HepG2 (cell line): ENCODE measurements around the gene TIMM10. TPM values are rescaled to one million over a fixed set of nuclear protein-coding genes. Genes with fewer than 3 reads are reported as not detected.

ENCODE experiments used
- HNRNPL ChIP-seq: fragments of 200-400 bp; formaldehyde crosslinking; IDR thresholded peaks from 2 replicates; pipeline ENCODE4 v1.6.1; 2017; ENCODE audit warnings: mild to moderate bottlenecking, low read depth, low read length
- JDP2 ChIP-seq: sonication (generic); formaldehyde crosslinking; IDR thresholded peaks from 2 replicates; pipeline ENCODE4 v1.8.1; 2022; ENCODE audit warnings: missing genetic modification reagents, borderline replicate concordance
- PPARG ChIP-seq: conservative IDR thresholded peaks from 2 replicates; pipeline ENCODE4 v1.6.1; 2016; ENCODE audit warnings: missing biosample characterization, missing genetic modification reagents
- REXO4 ChIP-seq: sonication (generic); formaldehyde crosslinking; IDR thresholded peaks from 2 replicates; pipeline ENCODE4 v1.8.0; 2022; ENCODE audit warnings: missing genetic modification reagents, mild to moderate bottlenecking, borderline replicate concordance
- SP4 ChIP-seq: sonication (generic); formaldehyde crosslinking; IDR thresholded peaks from 2 replicates; pipeline ENCODE4 v1.8.1; 2023; ENCODE audit warnings: mild to moderate bottlenecking, missing genetic modification reagents
- TOPORS ChIP-seq: sonication (generic); formaldehyde crosslinking; IDR thresholded peaks from 2 replicates; pipeline ENCODE4 v1.8.0; 2023; ENCODE audit warnings: mild to moderate bottlenecking, missing genetic modification reagents
- ZEB1 ChIP-seq: IDR thresholded peaks from 2 replicates; pipeline ENCODE4 v1.6.1; 2012; ENCODE audit warnings: mild to moderate bottlenecking, low read depth, inconsistent platforms; ENCODE audit not compliant: insufficient replicate concordance
- ZNF136 ChIP-seq: sonication (generic); formaldehyde crosslinking; IDR thresholded peaks from 2 replicates; pipeline ENCODE4 v1.8.1; 2022; ENCODE audit warnings: low read depth, mild to moderate bottlenecking, moderate library complexity, missing genetic modification reagents
- ZNF17 ChIP-seq: sonication (generic); formaldehyde crosslinking; IDR thresholded peaks from 2 replicates; pipeline ENCODE4 v1.5.0; 2020; ENCODE audit warnings: mild to moderate bottlenecking, missing genetic modification reagents
- ZNF460 ChIP-seq: sonication (generic); formaldehyde crosslinking; IDR thresholded peaks from 2 replicates; pipeline ENCODE4 v1.5.1; 2020; ENCODE audit warnings: missing genetic modification reagents, mild to moderate bottlenecking, borderline replicate concordance
- ZNF614 ChIP-seq: IDR thresholded peaks from 2 replicates; pipeline ENCODE4 v1.6.1; 2018; ENCODE audit warnings: missing biosample characterization, missing genetic modification reagents, inconsistent platforms, borderline replicate concordance
- ZNF619 ChIP-seq: sonication (generic); formaldehyde crosslinking; IDR thresholded peaks from 2 replicates; pipeline ENCODE4 v1.4.0; 2020; ENCODE audit warnings: mild to moderate bottlenecking, missing genetic modification reagents
- ZNF781 ChIP-seq: sonication (generic); formaldehyde crosslinking; IDR thresholded peaks from 2 replicates; pipeline ENCODE4 v1.5.1; 2020; ENCODE audit warnings: borderline replicate concordance, mild to moderate bottlenecking, missing genetic modification reagents; ENCODE audit errors: not compliant biosample characterization
- polyA plus RNA-seq, 8 experiments: library from polyadenylated mRNA; depleted of rRNA in 3 of 8; stranded (reverse) in 7 of 8; unstranded in 1 of 8; fragments of >200 nt; fragmentation: Illumina TruSeq in 4 of 8; extraction: Trizol in 4 of 8; gene quantifications; 2 replicates each; pipeline versions ENCODE4 v1.2.1 to v1.2.3, GENCODE V29; 2011 to 2016; ENCODE audit warnings: low read depth in 4 of 8, missing spikeins in 1 of 8, mixed read lengths in 1 of 8; ENCODE audit not compliant: insufficient read depth in 1 of 8
- total RNA-seq, 5 experiments: library from RNA; depleted of rRNA; stranded (reverse); fragments of >200 nt; fragmentation: Illumina TruSeq; extraction: Trizol; gene quantifications; 2 replicates each; pipeline ENCODE4 v1.2.3, GENCODE V29; 2016; ENCODE audit warnings: low read depth in 1 of 5
- TF ChIP-seq, protein P1 (sequence below): sonication (generic); formaldehyde crosslinking; conservative IDR thresholded peaks from 2 replicates; pipeline ENCODE4 v1.8.0; 2022; ENCODE audit warnings: mild to moderate bottlenecking, moderate library complexity, missing genetic modification reagents
- TF ChIP-seq, protein P2 (sequence below): sonication (generic); formaldehyde crosslinking; conservative IDR thresholded peaks from 2 replicates; pipeline ENCODE4 v1.8.0; 2022; ENCODE audit warnings: low read depth, missing genetic modification reagents
- TF ChIP-seq, protein P3 (sequence below): sonication (generic); formaldehyde crosslinking; IDR thresholded peaks from 2 replicates; pipeline ENCODE4 v1.4.0; 2020; ENCODE audit warnings: mild to moderate bottlenecking, missing genetic modification reagents
- TF ChIP-seq, protein P4 (sequence below), 2 experiments: sonication (generic) in 1 of 2; formaldehyde crosslinking in 1 of 2; IDR thresholded peaks; 2 replicates each; pipeline versions ENCODE4 v1.6.1 to v1.9.0; 2014 to 2022; ENCODE audit warnings: antibody characterized with exemption in 1 of 2, borderline replicate concordance in 1 of 2, inconsistent platforms in 1 of 2, low read depth in 1 of 2, missing genetic modification reagents in 1 of 2

Gene TIMM10
- total and polyA plus RNA-seq, 2 of the 13 experiments (the other 11 are each of a cell fraction or from before 2014, with no cell fraction given): 67.8 to 82.2 TPM

DNA sequence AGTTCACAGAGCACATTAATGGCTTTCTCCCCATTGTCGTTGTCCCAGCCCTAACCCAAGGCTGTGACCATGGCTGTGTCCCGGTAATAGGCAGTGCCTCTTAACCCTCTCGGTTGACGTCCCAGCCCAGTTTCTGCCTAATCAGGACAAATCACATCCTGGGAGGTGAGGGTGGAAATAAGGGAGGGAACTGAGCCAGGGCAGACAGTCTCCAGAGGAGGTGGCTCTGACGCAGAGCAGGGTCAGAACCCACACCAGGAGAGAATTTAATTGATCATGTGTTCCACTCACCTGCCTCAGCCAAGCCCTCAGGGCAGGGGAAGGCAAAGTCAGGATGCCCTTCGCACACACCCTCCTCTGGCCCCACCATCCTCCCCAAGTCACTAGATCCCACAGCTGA, 32.0 kb downstream of the TIMM10 start (continued):
- TF ChIP-seq, protein P1, sequence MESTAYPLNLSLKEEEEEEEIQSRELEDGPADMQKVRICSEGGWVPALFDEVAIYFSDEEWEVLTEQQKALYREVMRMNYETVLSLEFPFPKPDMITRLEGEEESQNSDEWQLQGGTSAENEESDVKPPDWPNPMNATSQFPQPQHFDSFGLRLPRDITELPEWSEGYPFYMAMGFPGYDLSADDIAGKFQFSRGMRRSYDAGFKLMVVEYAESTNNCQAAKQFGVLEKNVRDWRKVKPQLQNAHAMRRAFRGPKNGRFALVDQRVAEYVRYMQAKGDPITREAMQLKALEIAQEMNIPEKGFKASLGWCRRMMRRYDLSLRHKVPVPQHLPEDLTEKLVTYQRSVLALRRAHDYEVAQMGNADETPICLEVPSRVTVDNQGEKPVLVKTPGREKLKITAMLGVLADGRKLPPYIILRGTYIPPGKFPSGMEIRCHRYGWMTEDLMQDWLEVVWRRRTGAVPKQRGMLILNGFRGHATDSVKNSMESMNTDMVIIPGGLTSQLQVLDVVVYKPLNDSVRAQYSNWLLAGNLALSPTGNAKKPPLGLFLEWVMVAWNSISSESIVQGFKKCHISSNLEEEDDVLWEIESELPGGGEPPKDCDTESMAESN: no peak
- TF ChIP-seq SP4 (CRISPR knock-in tag) (0 out of 2 replicates have a peak, but pooled peaks have one; percentile 37), ZNF781 (CRISPR knock-in tag) (no peak), PPARG (CRISPR knock-in tag) (no peak), ZEB1 (no peak), TOPORS (CRISPR knock-in tag) (no peak), ZNF460 (no peak), JDP2 (CRISPR knock-in tag) (no peak), ZNF136 (CRISPR knock-in tag) (no peak), ZNF614 (CRISPR knock-in tag) (no peak), ZNF17 (CRISPR knock-in tag) (no peak), ZNF619 (CRISPR knock-in tag) (0 out of 2 replicates have a peak, but pooled peaks have one; percentile 8), REXO4 (CRISPR knock-in tag) (no peak), HNRNPL (no peak)
- TF ChIP-seq, protein P2, sequence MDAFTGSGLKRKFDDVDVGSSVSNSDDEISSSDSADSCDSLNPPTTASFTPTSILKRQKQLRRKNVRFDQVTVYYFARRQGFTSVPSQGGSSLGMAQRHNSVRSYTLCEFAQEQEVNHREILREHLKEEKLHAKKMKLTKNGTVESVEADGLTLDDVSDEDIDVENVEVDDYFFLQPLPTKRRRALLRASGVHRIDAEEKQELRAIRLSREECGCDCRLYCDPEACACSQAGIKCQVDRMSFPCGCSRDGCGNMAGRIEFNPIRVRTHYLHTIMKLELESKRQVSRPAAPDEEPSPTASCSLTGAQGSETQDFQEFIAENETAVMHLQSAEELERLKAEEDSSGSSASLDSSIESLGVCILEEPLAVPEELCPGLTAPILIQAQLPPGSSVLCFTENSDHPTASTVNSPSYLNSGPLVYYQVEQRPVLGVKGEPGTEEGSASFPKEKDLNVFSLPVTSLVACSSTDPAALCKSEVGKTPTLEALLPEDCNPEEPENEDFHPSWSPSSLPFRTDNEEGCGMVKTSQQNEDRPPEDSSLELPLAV (CRISPR knock-in tag): no peak
- TF ChIP-seq, protein P3, sequence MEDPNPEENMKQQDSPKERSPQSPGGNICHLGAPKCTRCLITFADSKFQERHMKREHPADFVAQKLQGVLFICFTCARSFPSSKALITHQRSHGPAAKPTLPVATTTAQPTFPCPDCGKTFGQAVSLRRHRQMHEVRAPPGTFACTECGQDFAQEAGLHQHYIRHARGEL (CRISPR knock-in tag): no peak
- TF ChIP-seq, protein P4, sequence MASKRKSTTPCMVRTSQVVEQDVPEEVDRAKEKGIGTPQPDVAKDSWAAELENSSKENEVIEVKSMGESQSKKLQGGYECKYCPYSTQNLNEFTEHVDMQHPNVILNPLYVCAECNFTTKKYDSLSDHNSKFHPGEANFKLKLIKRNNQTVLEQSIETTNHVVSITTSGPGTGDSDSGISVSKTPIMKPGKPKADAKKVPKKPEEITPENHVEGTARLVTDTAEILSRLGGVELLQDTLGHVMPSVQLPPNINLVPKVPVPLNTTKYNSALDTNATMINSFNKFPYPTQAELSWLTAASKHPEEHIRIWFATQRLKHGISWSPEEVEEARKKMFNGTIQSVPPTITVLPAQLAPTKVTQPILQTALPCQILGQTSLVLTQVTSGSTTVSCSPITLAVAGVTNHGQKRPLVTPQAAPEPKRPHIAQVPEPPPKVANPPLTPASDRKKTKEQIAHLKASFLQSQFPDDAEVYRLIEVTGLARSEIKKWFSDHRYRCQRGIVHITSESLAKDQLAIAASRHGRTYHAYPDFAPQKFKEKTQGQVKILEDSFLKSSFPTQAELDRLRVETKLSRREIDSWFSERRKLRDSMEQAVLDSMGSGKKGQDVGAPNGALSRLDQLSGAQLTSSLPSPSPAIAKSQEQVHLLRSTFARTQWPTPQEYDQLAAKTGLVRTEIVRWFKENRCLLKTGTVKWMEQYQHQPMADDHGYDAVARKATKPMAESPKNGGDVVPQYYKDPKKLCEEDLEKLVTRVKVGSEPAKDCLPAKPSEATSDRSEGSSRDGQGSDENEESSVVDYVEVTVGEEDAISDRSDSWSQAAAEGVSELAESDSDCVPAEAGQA (IDR thresholded peaks at IDR 0.05; ENCODE audit: low read depth): no peak
- TF ChIP-seq, protein P4 (CRISPR knock-in tag; IDR thresholded peaks at IDR 0.05; ENCODE audit: borderline replicate concordance): no peak
